Lower lobe of right lung (tissue), 2 donors: ENCODE results near the gene SYNE2. TPM values are rescaled to one million over a fixed set of nuclear protein-coding genes. Genes with fewer than 3 reads are reported as not detected.
A peak's percentile ranks its signal among the peaks of the same experiment; 100 is the strongest.

Experiments used
- ATAC-seq, 2 donors: fragments of 200-7000 bp; cut with Tn5 transposase; one replicate each; pipeline ENCODE4 v1.9.1; 2020 to 2022; ENCODE audit warnings: mild to moderate bottlenecking in 2 of 2, moderate library complexity in 2 of 2
- DNase-seq: peaks from one replicate; pipeline ENCODE4 v3.0.0-alpha.2; 2020
- H3K27ac ChIP-seq: fragments of 200-600 bp; one replicate; pipeline ENCODE4 v1.8.0; 2022
- H3K27me3 ChIP-seq: fragments of 200-600 bp; one replicate; pipeline ENCODE4 v1.8.0; 2022; ENCODE audit warnings: low read depth
- H3K36me3 ChIP-seq: fragments of 200-600 bp; one replicate; pipeline ENCODE4 v1.8.0; 2022; ENCODE audit warnings: mild to moderate bottlenecking
- H3K4me1 ChIP-seq: fragments of 200-600 bp; one replicate; pipeline ENCODE4 v1.8.0; 2022
- H3K4me3 ChIP-seq: fragments of 200-600 bp; one replicate; pipeline ENCODE4 v1.8.0; 2022; ENCODE audit warnings: mild to moderate bottlenecking
- H3K9me3 ChIP-seq: fragments of 200-600 bp; one replicate; pipeline ENCODE4 v1.8.0; 2022
- intact Hi-C: fragments of 100-400 bp; cut with DNase I; formaldehyde crosslinking; loops from one replicate; pipeline ENCODE4 v1.11.0; 2022
- total RNA-seq: library from RNA; stranded (reverse); fragmentation: NEBNext Ultra II Directional; extraction: Animal tissue kit (Norgen Biotek cat#: 25700); gene quantifications from one replicate; pipeline ENCODE4 v1.2.1, GENCODE V29; 2021
- TF ChIP-seq, protein P1 (sequence below): fragments of 200-600 bp; IDR thresholded peaks from one replicate; pipeline ENCODE4 v1.8.0; 2022; ENCODE audit warnings: antibody characterized with exemption, mild to moderate bottlenecking
- donor health status: DM: no; HTN: yes; CAD: no; lungs with severe emphysema.

Gene SYNE2
- total RNA-seq, 1 donor from 2014 or later, result 129 TPM

DNA sequence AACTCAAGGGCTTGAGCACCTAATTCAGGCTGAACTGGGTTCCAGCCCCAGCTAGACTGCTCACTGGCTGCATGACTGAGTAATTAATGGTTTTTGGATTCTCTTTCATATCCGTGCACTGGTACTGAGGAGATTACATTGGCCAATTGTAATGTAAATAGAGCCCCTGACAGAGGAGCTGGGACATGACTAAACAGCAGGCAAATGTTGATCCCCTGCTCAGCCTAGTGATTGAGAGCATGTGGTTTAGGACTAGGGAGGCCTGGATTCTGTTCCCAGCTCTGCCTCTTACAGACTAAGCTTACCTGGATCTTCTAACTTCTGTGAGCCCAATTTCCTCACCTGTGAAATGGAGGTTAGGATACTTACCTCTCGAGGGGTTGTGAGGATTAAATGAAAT lies 237.1 kb downstream of the SYNE2 start:
- no peak for DNase-seq
- Histone ChIP-seq H3K27me3 (no peaks in the 10 kb centered on the region), H3K27ac (no peak overlapping the region), H3K4me3 (no peak overlapping the region), H3K4me1 (no peaks in the 10 kb centered on the region), H3K36me3 (peaks cover 27% of the 10 kb centered on the region), H3K9me3 (no peaks in the 10 kb centered on the region)
- intact Hi-C loops, result no loop called here
- TF ChIP-seq, protein P1, sequence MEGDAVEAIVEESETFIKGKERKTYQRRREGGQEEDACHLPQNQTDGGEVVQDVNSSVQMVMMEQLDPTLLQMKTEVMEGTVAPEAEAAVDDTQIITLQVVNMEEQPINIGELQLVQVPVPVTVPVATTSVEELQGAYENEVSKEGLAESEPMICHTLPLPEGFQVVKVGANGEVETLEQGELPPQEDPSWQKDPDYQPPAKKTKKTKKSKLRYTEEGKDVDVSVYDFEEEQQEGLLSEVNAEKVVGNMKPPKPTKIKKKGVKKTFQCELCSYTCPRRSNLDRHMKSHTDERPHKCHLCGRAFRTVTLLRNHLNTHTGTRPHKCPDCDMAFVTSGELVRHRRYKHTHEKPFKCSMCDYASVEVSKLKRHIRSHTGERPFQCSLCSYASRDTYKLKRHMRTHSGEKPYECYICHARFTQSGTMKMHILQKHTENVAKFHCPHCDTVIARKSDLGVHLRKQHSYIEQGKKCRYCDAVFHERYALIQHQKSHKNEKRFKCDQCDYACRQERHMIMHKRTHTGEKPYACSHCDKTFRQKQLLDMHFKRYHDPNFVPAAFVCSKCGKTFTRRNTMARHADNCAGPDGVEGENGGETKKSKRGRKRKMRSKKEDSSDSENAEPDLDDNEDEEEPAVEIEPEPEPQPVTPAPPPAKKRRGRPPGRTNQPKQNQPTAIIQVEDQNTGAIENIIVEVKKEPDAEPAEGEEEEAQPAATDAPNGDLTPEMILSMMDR, result no peak
- no peak for ATAC-seq

DNA sequence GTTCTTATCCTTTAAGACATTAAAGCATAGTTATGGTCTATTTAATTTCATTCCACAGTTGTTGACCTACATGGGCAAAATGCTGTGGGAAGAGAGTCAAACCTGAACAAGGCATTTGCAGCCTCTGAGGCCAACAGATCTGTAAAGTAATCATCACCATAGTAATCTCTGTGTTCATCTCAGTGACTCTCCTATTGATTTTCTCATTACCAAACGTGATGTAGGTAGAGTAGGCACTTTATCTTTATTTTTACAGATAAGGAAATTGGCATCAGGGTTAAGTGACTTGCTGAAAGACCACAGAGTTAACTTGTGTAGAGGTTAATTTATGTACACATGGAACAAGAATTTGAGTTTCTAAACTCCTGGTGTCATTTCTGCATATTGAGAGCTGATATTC lies 238.4 kb downstream of the SYNE2 start:
- no peak for DNase-seq
- Histone ChIP-seq H3K27ac (no peak overlapping the region), H3K4me1 (no peaks in the 10 kb centered on the region), H3K9me3 (no peaks in the 10 kb centered on the region), H3K27me3 (no peaks in the 10 kb centered on the region), H3K36me3 (peaks cover 26% of the 10 kb centered on the region), H3K4me3 (no peak overlapping the region)
- ATAC-seq, result no peak
- TF ChIP-seq, protein P1, result no peak
- intact Hi-C loops, result no loop called here

DNA sequence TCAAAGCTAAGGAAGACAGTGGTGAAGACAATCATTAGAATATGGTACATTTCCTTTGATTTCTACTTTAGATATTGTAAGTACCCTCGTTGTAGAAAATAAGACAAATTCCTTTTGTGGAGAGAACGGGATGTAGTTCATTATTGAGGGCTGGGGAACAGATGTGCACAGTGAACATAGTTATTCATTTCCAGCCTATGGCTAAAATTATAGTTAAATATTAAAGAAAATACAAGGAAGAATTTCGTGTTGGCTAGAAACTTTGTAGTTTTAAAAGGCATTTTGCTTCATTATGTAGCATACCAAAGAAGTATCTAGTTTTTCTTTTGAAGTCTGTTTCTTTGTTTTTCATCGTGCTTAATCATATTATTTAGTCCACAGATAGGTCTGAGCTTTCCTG lies 239.5 kb downstream of the SYNE2 start:
- H3K36me3 ChIP-seq, result peaks cover 30% of the 10 kb centered on the region
- no peak for DNase-seq

DNA sequence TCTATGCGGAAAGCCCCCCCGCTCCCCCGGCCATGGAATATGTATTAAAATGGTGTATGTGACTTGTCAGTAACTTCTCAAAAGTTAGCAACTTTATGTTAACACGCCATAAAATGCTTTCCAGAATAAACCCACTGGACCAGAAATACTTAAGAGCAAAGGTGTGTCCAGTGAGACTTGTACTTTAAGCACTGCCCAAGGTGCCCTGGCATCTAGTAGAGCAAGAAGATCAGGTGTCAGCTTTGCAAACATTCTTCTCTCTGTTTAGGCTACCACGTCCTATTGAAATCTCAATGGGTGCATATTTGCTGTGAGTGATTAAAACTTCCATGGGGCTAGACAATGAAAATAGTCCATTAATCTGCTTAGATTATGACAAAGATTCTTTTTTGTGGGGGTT lies 240.1 kb downstream of the SYNE2 start:
- intact Hi-C loops, result no loop called here
- Histone ChIP-seq H3K9me3 (no peaks in the 10 kb centered on the region), H3K4me1 (no peaks in the 10 kb centered on the region), H3K36me3 (peaks cover 31% of the 10 kb centered on the region), H3K4me3 (no peak overlapping the region), H3K27me3 (no peaks in the 10 kb centered on the region), H3K27ac (no peak overlapping the region)
- DNase-seq (no peak), ATAC-seq (peak; percentile 68 to 78)
- TF ChIP-seq, protein P1, result no peak

More for the DNA sequence above, 239.5 kb downstream of the SYNE2 start:
- ATAC-seq, result no peak
- Histone ChIP-seq H3K27ac (no peak overlapping the region), H3K27me3 (no peaks in the 10 kb centered on the region), H3K4me3 (no peak overlapping the region), H3K9me3 (no peaks in the 10 kb centered on the region), H3K4me1 (no peaks in the 10 kb centered on the region)
- TF ChIP-seq, protein P1, result no peak
- intact Hi-C loops, result no loop called here

DNA sequence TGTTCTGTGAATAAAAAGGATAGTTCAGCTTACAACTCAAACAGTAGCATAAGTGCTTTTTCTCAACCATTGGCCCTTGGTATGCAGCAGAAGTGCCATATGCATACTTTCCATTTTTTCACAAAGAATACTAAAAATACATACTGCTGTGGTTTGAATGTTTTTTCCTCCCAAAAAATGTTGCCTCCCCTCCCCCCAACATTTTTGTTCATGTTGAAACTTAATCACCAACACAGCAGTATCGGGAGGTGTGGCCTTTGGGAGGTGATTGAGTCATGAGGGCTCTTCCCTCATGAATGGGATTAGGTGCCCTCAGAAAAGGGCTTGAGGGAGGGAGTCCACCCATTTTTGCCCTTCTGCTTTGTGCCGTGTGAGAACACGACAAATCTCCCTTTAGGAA lies 242.8 kb downstream of the SYNE2 start:
- intact Hi-C loops, result no loop called here
- no peaks in the 10 kb centered on the region for H3K9me3 ChIP-seq
- H3K4me1 ChIP-seq, result no peaks in the 10 kb centered on the region
- no peak for DNase-seq
- no peak overlapping the region for H3K4me3 ChIP-seq
- ATAC-seq, result no peak
- peak overlapping the region; percentile 21 for H3K27ac ChIP-seq
- no peaks in the 10 kb centered on the region for H3K27me3 ChIP-seq
- peaks cover 18% of the 10 kb centered on the region for H3K36me3 ChIP-seq
- TF ChIP-seq, protein P1, result no peak

DNA sequence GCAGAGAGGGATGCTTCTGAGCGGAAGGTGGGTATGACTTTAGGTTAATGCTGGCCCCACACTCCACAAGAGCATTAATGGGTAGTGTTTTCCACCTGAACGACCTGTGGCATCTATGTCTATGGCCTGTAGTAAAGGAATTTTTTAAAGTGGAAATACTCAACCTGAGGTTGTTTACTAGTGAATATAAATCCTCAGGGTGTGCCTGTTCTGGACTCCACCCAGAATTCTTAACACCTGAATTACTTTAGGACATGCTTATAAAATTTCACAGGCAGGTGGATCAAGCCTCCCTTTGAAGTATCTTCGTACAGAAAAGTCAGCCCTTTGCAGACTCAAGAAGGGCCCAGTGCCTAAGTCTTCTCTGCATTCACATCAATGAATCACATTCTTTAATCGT lies 245.3 kb downstream of the SYNE2 start:
- intact Hi-C loops, result no loop called here
- Histone ChIP-seq H3K27me3 (no peaks in the 10 kb centered on the region), H3K27ac (peak overlapping the region; percentile 7), H3K4me1 (no peaks in the 10 kb centered on the region), H3K36me3 (peaks cover 33% of the 10 kb centered on the region), H3K9me3 (no peaks in the 10 kb centered on the region), H3K4me3 (no peak overlapping the region)
- no peak for DNase-seq
- TF ChIP-seq, protein P1, result no peak
- peak; percentile 54 to 61 for ATAC-seq
